Liver (tissue), 9 donors: Measurements from ENCODE around the gene FKBP1A. TPM values are rescaled to one million over a fixed set of nuclear protein-coding genes. Genes with fewer than 3 reads are reported as not detected.

Experiments
- DNase-seq: peaks from one replicate; pipeline ENCODE4 v3.0.0-alpha.2; 2017; ENCODE audit warnings: low spot score
- H3K27ac ChIP-seq, 2 donors: one replicate each; pipeline ENCODE4 v1.7.0; 2013; ENCODE audit warnings: inconsistent platforms in 2 of 2, low read length in 2 of 2, control low read depth in 1 of 2, low read depth in 1 of 2, mild to moderate bottlenecking in 1 of 2
- H3K27me3 ChIP-seq, 4 donors: one replicate each; pipeline versions ENCODE4 v1.6.1 to v1.7.0; 2013; ENCODE audit warnings: low read length in 3 of 4, inconsistent platforms in 1 of 4, mild to moderate bottlenecking in 1 of 4, moderate library complexity in 1 of 4; ENCODE audit not compliant: control insufficient read depth in 4 of 4, insufficient read depth in 4 of 4
- H3K36me3 ChIP-seq, 4 donors: one replicate each; pipeline versions ENCODE4 v1.6.1 to v1.7.0; 2013; ENCODE audit warnings: low read length in 3 of 4, mild to moderate bottlenecking in 3 of 4, low read depth in 1 of 4, moderate library complexity in 1 of 4; ENCODE audit not compliant: control insufficient read depth in 4 of 4, insufficient read depth in 3 of 4
- H3K4me1 ChIP-seq, 4 donors: one replicate each; pipeline versions ENCODE4 v1.6.1 to v1.7.0; 2013; ENCODE audit warnings: low read length in 3 of 4, mild to moderate bottlenecking in 3 of 4, moderate library complexity in 1 of 4; ENCODE audit not compliant: control insufficient read depth in 4 of 4, insufficient read depth in 4 of 4
- H3K4me3 ChIP-seq, 3 donors: one replicate each; pipeline versions ENCODE4 v1.6.1 to v1.7.0; 2013; ENCODE audit warnings: low read length in 3 of 3, control low read depth in 1 of 3, low read depth in 1 of 3, mild to moderate bottlenecking in 1 of 3
- H3K9ac ChIP-seq, 2 donors: one replicate each; pipeline ENCODE4 v1.7.0; 2013; ENCODE audit warnings: low read length in 2 of 2, mild to moderate bottlenecking in 2 of 2, moderate library complexity in 2 of 2, control low read depth in 1 of 2, low read depth in 1 of 2
- H3K9me3 ChIP-seq, 4 donors: one replicate each; pipeline versions ENCODE4 v1.6.1 to v1.7.0; 2013; ENCODE audit warnings: low read length in 3 of 4; ENCODE audit not compliant: control insufficient read depth in 4 of 4
- ATF3 ChIP-seq: IDR thresholded peaks from 2 replicates; pipeline ENCODE4 v1.6.1; 2016; ENCODE audit warnings: antibody characterized with exemption
- CTCF ChIP-seq: fragments of 150-350 bp; IDR thresholded peaks from 2 replicates; pipeline ENCODE4 v1.5.1; 2017; ENCODE audit warnings: improper control_type of control experiment, low read depth, low read length; ENCODE audit not compliant: missing input control
- EGR1 ChIP-seq, 2 donors: IDR thresholded peaks; 2 replicates each; pipeline ENCODE4 v1.6.1; 2016 to 2018; ENCODE audit warnings: antibody characterized with exemption in 2 of 2, low read depth in 2 of 2
- FOXA1 ChIP-seq: IDR thresholded peaks from 2 replicates; pipeline ENCODE4 v1.6.1; 2016; ENCODE audit warnings: antibody characterized with exemption
- FOXA2 ChIP-seq: IDR thresholded peaks from 2 replicates; pipeline ENCODE4 v1.6.1; 2016; ENCODE audit warnings: antibody characterized with exemption
- GABPA ChIP-seq, 2 donors: IDR thresholded peaks in 1 of 2; conservative IDR thresholded peaks in 1 of 2; 2 replicates each; pipeline ENCODE4 v1.6.1; 2016; ENCODE audit warnings: antibody characterized with exemption in 2 of 2, mild to moderate bottlenecking in 1 of 2, moderate library complexity in 1 of 2
- HNF4A ChIP-seq, 2 donors: conservative IDR thresholded peaks; 2 replicates each; pipeline ENCODE4 v1.6.1; 2016; ENCODE audit warnings: antibody characterized with exemption in 2 of 2, mild to moderate bottlenecking in 2 of 2
- HNF4G ChIP-seq: IDR thresholded peaks from 2 replicates; pipeline ENCODE4 v1.6.1; 2016; ENCODE audit warnings: antibody characterized with exemption
- JUND ChIP-seq, 2 donors: IDR thresholded peaks; 2 replicates each; pipeline ENCODE4 v1.6.1; 2016; ENCODE audit warnings: antibody characterized with exemption in 2 of 2
- MAX ChIP-seq: IDR thresholded peaks from 2 replicates; pipeline ENCODE4 v1.6.1; 2016; ENCODE audit warnings: antibody characterized with exemption
- NR2F2 ChIP-seq: IDR thresholded peaks from 2 replicates; pipeline ENCODE4 v1.6.1; 2016; ENCODE audit warnings: antibody characterized with exemption
- RAD21 ChIP-seq, 2 donors: IDR thresholded peaks; 2 replicates each; pipeline ENCODE4 v1.6.1; 2016; ENCODE audit warnings: antibody characterized with exemption in 2 of 2, mild to moderate bottlenecking in 2 of 2
- REST ChIP-seq: IDR thresholded peaks from 2 replicates; pipeline ENCODE4 v1.6.1; 2016; ENCODE audit warnings: antibody characterized with exemption, mild to moderate bottlenecking
- RXRA ChIP-seq, 2 donors: IDR thresholded peaks; 2 replicates each; pipeline ENCODE4 v1.6.1; 2017 to 2018; ENCODE audit warnings: antibody characterized with exemption in 2 of 2, mild to moderate bottlenecking in 1 of 2
- SP1 ChIP-seq: IDR thresholded peaks from 2 replicates; pipeline ENCODE4 v1.6.1; 2018; ENCODE audit warnings: antibody characterized with exemption, mild to moderate bottlenecking
- TAF1 ChIP-seq: conservative IDR thresholded peaks from 2 replicates; pipeline ENCODE4 v1.6.1; 2016; ENCODE audit warnings: antibody characterized with exemption, mild to moderate bottlenecking
- YY1 ChIP-seq: IDR thresholded peaks from 2 replicates; pipeline ENCODE4 v1.6.1; 2016; ENCODE audit warnings: antibody characterized with exemption, mild to moderate bottlenecking
- ZBTB33 ChIP-seq: IDR thresholded peaks from 2 replicates; pipeline ENCODE4 v1.6.1; 2016; ENCODE audit warnings: antibody characterized with exemption
- WGBS: extraction: QIAGEN DNeasy Blood & Tissue Kit; methylation state at CpG from one replicate; pipeline ENCODE4 v1.1.7; 2013; 5-methylcytosine and 5-hydroxymethylcytosine counted together
- polyA plus RNA-seq, 2 donors: library from polyadenylated mRNA; stranded (reverse) in 1 of 2; unstranded in 1 of 2; fragments of 200-250 nt in 1 of 2; fragments of >200 nt in 1 of 2; fragmentation: Nextera tagmentation in 1 of 2; extraction: Ambion mirVana in 1 of 2; gene quantifications; one replicate each; pipeline versions ENCODE4 v1.2.1 to v1.2.3, GENCODE V29; 2013 to 2015
- total RNA-seq, 2 donors: library from RNA; depleted of rRNA; stranded (reverse); fragments of >200 nt; gene quantifications; one replicate each; pipeline ENCODE4 v1.2.3, GENCODE V29; 2014
- donor health status: healthy.
- donor health status: healthy.
- donor health status: healthy.
- donor health status: healthy.
- donor health status: healthy.

The FKBP1A gene
- total and polyA plus RNA-seq, 4 donors, result 49.3 to 114 (median 76.9) TPM

GRCh38 chr20:1325173-1326030, 67.5 kb downstream of the FKBP1A start:
- Histone ChIP-seq H3K36me3 (no peaks in the 10 kb centered on the region), H3K4me3 (peak overlapping the region; percentile 68 to 88 (median 78)), H3K9me3 (no peaks in the 10 kb centered on the region), H3K4me1 (peaks cover 15 to 51% (median 34%) of the 10 kb centered on the region in 4 donors), H3K27ac (peak overlapping the region; percentile 100), H3K27me3 (no peaks in the 10 kb centered on the region), H3K9ac (peak overlapping the region; percentile 100)
- TF ChIP-seq TAF1 (peak; percentile 89), MAX (peak; percentile 81), GABPA (IDR thresholded peaks at IDR 0.05 in 1 of 2, conservative IDR thresholded peaks at IDR 0.05 in 1 of 2) (peak in 1 of 2 donors; percentile 65), ATF3 (peak; percentile 60), HNF4A (conservative IDR thresholded peaks at IDR 0.05) (peak; percentile 3 to 44), NR2F2 (peak; percentile 74), SP1 (peak; percentile 89), JUND (IDR thresholded peaks at IDR 0.05) (peak; percentile 74 to 78), FOXA2 (no peak), REST (peak; percentile 80), HNF4G (no peak), YY1 (peak; percentile 99), ZBTB33 (peak; percentile 21), EGR1 (IDR thresholded peaks at IDR 0.05; ENCODE audit: low read depth in 2 of 2) (peak; percentile 82), FOXA1 (no peak), RAD21 (IDR thresholded peaks at IDR 0.05) (peak in 1 of 2 donors; percentile 52), CTCF (peak; percentile 28), RXRA (IDR thresholded peaks at IDR 0.05) (peak; percentile 92 to 95)
- WGBS, result under 1% methylated on average over 56 of the region's 56 CpGs
- DNase-seq, result peak; percentile 98
